Stimulated activated CD8-positive, alpha-beta memory T cell treated with anti-CD3 and anti-CD28 coated beads, Interleukin-12 subunit alpha, Interleukin-12 subunit beta, amount 100 ng/mL, for 1 hour (primary cell): Measurements from ENCODE around the gene KDM5A.
"Not testable (repeated sequence)": the region's sequence is repeated elsewhere in the genome, so short reads cannot be mapped to it uniquely, and the experiment has no call there.

ENCODE experiments used
- DNase-seq: peaks from one replicate; pipeline ENCODE4 v3.0.0-alpha.2; 2020; ENCODE audit warnings: low read depth

The KDM5A gene

DNA sequence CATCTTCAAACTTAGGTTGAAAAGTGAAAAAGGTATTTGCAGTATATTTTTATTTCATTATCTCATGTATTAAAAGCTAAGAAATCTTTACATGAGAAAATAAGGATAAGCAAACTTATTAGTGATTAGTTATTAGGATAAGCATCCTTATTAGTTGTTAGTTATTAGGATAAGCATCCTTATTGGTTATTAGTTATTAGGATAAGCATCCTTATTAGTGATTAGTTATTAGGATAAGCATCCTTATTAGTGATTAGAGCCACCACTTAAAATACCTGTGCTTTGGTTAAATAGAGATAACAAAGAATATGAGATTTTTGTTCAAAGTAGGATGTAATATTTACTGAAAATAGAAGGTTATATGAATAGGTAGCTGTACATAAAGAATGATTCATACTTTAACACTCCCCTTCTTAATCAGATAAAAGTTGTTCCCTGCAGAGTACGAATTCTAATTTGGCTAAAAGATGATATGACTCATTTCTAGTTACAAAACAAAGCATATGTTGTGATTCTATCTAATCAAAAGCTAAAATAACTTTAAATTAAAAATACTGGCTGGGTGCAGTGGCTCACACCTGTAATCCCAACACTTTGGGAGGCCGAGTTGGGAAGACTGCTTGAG is 56.4 kb downstream of the KDM5A start:
- DNase-seq = no peak

DNA sequence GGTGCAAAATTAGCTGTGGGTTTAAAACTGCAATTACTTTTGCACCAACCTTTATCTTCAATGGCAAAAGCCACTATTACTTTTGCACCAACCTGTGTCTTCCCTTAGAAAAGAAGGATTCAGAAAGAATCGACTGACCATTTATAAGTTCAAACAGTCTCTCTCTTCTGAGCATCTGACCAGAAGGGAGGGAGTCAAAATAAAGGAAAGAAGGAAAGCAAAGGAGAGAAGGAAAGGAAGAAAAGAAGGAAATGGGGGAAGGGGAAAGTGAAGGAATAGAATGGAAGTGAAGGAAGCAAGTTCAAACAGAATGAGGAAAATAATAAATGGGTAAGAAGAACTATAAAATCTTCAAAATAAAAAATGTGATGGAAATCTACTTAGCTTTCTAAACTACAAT is 57.8 kb downstream of the KDM5A start:
- DNase-seq = no peak

DNA sequence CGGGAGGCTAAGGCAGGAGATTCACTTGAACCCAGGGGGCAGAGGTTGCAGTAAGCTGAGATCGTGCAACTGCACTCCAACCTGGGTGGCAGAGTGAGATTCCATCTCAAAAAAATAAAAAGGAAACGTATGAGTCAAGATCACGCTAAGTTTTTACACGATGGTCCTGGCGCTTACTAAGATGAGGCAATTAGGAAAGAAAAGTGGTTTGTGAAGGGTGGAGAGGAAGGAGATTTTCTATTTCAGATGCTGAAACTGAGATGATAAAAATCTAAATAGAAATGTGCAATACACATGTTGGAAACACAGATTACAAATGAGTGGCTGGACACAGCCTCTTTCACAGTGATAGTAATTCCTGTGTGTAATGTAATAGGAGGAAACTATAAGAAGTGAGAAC is 63.2 kb downstream of the KDM5A start:
- no peak for DNase-seq

DNA sequence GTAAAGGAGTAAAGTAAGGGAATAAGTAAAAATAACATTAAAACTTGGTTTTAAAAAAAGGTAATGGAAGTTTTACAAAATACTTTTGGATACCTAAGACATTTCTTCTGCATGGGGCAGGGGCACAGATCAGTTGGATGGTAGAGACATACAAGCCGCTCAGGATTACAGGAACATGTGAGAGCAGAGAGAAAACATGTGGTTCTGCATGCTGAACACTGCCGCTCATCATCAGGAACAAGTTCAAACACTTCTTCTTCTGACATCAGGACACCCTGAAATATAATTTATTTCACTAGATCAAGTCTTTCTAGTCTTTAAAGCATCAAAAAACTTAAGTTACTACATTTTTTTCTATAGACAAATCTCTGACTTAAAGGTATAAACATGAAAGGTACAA is 65.6 kb downstream of the KDM5A start:
- no peak for DNase-seq

DNA sequence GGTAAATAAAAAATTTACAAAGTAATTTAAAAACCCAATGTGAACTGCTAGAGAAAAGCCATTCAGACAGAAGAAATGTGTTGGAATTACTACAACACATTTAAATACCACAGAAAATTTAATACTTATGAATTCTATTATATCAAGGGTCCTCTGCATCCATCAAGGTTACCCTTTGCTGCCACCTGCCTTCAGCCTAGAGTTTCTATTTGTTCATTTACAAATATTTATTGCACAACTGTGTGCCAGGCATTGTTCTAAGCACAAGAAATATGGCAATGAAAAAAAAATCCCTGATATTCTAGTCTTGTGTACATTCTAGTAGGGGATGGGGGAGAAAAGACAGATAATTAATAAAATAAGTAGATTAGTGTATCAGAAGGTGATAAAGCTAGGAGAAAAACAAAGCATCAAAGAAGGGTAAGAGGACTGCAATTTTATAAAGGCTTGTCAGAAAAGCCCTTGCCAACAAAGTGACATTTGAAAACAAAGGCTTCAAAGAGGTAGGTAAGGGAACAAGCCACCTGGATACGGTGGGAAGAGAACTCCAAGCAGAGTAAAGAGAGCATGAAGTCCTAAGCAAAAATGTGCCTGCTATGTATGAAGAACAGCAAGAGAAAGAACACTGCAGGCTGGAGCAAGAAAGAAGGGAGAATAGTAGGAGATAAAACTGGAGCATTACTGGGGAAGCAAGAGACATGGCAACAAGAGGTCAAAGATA is 67.4 kb downstream of the KDM5A start:
- no peak for DNase-seq

DNA sequence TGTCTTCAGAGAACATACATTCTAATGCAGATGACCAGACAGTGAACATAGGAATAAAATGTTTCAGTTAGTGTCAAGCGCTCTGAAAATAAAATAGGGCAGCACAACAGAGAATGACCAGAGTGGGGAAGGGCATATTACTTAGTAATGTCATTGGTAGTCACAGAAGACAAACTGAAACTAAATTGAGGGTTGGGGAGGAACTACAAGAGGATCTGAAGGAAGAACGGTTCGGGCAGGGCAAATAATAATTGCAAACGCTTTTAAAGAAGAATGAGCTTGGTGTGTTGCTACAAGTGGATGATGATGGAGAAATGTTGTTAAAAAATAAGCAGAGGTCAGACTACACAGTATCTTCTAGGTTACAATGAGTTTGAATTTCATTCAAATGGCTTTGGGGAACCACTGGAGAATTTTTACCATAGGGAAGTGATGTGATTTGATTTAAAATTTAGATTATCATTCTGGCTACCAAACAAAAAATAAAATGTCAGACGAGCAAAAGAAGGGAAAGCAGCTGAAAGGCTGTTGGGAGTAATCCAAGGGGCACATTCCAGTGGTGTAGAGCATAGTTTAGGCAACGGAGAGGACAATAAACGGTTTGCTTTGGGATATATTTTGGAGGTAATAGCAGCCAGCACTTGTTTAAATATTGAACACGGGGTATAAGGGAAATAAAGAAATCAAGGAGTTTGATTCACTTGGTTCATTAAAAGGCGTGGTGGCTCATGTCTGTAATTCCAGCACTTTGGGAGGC is 70.2 kb downstream of the KDM5A start:
- DNase-seq = no peak

DNA sequence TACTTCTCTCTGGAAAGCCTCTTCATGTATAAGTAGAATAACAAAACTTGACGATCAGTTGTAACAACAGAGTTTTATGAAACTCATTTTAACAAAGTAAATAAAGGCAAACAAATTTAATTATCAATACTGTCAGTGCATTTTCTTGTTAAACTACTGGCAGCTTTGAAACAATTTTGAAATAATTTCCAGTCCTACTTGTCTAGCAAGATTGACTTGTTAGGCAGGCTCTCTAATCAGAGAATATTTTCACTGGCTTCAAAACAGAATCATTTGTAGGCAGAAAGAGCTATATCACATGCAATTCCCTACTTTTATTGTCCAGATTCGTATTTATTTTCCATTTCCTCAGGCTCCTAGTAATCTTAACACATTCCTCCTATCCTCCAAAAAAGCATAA is 80.6 kb downstream of the KDM5A start:
- DNase-seq = no peak

DNA sequence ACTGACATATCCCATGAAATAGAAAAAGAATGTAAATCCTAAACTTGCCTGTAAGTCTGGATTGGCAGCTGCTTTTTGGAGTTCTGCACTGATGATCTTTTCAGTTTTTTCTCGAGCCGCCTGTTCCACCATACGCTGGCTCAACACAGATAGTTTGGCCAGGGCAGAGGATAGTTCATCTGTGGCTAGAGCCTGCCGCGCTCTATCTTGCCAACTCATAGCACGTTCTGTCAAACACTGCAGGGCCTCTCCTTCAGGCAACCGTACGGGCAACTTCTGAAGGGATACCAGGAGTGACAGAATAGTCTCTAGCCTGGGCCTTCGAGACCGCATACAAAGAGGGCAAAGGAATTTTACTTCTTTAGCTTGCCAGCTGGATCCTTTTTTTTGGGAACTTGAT is 81.7 kb downstream of the KDM5A start:
- no peak for DNase-seq

DNA sequence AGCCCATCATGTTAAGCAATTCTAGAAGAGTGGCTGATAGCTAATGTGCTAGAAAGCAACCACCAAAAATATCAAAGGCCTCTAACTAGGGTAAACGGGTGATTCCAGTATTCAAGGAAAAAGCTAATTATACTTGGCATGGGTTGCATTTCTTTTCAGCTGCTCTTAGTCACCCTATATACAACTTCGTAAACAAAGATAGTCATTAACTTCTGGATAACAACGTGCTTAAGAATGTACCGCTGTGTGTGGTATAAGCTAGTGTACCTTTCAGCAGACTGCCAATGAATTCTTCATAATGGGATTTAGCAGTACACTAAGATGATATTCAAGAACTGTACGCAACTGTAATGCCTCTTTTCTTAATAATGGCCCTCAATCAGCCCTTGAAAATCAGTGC is 84.3 kb downstream of the KDM5A start:
- no peak for DNase-seq

DNA sequence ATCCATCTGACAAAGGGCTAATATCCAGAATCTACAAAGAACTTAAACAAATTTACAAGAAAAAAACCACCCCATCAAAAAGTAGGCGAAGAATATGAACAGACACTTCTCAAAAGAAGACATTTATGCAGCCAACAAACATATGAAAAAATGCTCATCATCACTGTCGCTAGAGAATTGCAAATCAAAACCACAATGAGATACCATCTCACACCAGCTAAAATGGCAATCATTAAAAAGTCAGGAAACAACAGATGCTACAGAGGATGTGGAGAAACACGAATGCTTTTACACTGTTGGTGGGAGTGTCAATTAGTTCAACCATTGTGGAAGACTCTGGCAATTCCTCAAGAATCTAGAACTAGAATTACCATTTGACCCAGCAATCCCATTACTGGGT is 86.4 kb downstream of the KDM5A start:
- not testable (repeated sequence) for DNase-seq

DNA sequence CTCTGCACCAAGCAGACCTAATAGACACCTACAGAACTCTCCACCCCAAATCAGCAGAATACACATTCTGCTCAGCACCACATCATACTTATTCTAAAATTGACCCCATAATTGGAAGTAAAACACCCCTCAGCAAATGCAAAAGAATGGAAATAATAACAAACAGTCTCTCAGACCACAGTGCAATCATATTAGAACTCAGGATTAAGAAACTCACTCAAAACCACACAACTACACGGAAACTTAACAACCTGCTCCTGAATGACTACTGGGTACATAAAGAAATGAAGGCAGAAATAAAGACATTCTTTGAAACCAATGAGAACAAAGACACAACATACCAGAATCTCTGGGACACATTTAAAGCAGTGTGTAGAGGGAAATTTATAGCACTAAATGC is 89.0 kb downstream of the KDM5A start:
- DNase-seq = not testable (repeated sequence)

DNA sequence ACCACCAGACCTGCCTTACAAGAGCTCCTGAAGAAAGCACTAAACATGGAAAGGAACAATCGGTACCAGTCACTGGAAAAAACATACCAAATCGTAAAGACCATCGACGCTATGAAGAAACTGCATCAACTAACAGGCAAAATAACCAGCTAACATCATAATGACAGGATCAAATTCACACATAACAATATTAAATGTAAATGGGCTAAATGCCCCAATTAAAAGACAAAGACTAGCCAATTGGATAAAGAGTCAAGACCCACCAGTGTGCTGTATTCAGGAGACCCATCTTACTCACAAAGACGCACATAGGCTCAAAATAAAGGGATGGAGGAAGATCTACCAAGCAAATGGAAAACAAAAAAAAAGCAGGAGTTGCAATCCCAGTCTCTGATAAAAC is 89.6 kb downstream of the KDM5A start:
- not testable (repeated sequence) for DNase-seq

DNA sequence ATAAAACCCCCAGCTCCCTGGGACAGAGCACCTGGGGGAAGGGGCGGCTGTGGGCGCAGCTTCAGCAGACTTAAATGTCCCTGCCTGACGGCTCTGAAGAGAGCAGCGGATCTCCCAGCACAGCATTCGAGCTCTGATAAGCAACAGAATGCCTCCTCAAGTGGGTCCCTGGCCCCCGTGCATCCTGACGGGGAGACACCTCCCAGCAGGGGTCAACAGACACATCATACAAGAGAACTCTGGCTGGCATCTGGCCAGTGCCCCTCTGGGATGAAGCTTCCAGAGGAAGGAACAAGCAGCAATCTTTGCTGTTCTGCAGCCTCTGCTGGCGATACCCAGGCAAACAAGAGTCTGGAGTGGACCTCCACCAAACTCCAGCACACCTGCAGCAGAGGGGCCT is 91.1 kb downstream of the KDM5A start:
- DNase-seq = not testable (repeated sequence)

DNA sequence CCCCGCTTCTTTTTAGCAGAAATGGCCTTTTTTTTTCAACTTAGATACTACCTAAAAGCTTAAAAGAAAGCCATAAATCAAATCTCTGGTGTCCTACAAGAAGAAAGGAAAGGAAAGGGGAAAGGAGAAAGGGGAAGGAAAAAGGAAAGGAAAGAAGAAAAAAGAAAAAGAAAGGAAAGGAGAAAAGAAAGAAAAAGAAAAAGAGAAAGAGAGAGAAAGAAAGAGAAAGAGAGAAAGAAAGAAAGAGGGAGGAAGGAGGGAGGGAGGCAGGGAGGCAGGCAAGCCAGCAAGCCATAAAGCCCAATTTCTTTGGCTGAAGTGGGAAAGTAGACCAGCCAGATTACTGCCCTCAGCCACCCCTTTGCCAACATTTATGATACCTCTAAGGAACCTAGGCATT is 94.0 kb downstream of the KDM5A start:
- DNase-seq = no peak

DNA sequence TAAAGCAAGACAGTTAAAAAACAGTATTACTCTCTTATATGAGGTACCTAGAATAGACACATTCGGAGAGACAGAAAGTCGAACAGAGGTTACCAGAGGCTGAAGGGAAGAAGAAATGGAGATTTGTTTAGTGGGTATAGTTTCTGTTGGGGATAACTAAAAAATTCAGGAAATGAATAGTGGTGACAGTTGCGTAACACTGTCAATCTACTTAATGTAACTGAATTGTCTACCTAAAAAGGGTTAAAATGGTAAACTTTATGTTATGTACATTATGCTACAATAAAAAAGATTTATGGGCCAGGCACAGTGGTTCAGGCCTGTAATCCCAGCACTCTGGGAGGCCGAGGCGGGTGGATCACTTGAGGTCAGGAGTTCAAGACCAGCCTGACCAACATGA is 95.9 kb downstream of the KDM5A start:
- DNase-seq = no peak

DNA sequence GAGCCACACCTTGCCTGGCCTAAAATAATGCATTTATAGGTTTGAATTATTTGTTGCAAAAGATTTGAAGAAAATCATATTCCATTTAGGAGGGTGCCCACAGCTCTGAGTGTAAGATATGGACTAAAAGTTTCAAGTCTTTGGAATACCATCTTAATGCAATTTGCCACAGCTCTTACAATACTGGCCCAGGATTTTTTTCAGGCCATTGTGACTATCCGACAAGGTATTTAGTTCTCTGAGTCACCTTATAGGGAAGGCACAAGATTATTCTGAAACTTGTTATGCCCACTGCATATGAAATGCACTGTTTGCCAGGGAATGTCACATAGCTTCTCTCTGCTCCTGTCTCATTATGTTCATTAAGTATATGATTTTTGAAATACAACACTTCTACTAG is 96.9 kb downstream of the KDM5A start:
- DNase-seq = no peak

DNA sequence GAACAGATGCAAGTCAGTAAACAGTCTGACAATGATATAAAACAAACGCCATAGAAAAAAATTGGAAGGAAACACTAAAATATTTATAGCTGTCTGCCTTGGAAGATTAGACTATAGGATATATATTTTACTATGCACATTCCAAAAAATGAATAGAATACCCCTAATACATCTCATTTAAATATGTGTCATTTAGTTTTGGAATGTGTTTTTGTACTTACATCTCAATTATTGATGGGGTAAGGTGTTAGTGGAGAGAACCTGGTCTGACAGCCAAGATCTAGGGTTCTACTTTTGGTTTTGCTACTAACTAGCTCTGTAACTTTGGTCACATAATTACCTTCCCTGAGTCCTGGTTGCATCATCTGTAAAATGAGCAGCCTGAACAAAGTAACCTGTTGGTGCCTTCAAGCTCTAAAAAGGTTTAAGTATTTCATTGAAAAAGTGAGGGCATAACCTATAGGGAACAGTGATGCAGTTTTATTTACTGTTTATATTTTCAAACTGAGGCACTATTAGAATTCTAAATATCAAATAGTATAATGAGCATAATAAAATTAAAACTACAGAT is 97.9 kb downstream of the KDM5A start:
- DNase-seq = no peak

DNA sequence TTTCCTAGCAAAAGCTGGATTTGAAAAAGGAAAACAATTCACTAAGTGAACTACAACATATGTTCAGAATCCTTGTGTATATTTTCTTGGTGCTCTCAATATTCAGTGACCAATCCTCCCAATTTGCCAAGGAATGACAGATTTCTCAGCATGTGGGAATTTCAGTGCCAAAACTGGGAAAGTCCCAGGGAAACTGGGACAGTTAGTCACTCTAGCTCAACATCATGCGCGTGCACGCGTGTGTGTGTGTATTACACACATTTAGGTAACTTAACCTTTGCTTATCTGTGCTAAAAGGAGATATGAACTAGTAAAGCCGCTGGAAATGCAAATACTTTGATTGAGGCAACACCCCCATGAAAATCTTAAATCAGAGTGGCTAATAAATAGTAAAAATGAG is 100.4 kb downstream of the KDM5A start:
- no peak for DNase-seq

DNA sequence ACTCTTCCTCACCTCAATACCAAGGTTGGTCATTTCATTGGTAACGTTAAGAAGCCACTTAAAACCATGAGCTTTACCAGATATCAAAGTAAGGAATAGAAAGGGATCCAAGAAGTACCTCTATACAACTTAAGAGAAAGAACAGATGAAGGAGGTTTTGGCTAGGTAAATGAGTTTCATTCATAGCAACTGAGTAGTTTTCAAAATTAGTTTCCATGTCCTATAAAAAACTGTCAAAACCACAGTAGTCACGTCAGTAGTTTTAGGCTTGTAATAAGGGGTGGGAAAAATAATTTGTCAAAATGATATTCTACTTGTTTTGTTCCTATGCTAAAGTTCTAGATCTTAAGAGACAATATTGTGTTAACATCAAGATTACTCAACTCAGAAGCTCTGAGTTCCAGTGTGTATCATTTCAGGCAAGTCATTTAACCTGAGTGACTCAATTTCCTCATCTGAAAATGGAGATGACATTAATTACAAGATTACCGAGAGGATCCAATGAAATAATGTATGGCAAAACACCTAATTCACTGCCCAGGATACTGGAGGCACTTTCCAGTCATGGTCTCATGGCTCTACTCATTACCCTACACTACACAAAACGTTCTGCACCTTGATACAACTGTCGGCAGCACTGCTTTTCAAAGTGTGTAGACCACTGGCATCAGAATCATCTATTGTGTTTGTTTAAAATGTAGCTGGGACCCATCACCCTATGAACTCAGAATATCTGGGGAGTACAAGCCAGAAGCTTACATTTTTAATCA is 102.4 kb downstream of the KDM5A start:
- DNase-seq = no peak

DNA sequence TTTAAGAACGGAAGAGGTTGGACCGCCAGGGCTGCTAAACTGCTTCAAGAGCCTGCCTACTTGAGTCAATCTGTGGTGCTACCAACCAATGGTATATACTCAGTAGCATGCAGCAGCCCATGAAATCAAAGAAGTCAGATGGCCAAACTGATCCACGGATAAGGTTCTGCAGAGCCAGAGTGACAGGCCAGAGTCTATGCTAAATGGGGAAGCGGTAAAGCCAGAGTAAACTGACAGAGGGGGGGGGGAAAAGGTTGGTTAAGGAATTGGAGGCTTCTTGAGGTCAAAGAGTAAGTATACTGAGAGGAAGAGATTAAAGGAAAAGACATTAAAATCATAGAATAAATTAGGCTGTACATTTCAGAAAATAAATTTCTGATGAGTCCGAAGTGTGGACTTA is 111.1 kb downstream of the KDM5A start:
- DNase-seq = no peak

DNA sequence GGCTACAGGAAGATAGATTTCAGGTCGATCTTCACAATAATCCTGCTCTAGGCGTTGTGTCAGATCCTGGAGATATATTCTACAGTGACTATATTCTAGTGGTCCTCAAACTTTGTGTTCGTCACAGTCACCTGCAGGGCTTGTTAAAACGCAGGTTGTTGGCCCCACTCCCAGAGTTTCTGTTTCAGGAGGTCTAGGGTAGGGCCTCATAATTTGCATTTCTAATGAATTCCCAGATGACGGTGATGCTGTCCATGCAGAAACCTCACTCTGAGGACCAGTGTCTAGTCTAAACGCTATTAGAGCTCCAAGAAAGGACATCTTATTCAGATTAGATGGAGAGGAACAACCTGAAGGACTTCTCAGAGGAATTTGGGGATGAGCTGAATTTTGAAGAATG is 113.3 kb downstream of the KDM5A start:
- DNase-seq = no peak

DNA sequence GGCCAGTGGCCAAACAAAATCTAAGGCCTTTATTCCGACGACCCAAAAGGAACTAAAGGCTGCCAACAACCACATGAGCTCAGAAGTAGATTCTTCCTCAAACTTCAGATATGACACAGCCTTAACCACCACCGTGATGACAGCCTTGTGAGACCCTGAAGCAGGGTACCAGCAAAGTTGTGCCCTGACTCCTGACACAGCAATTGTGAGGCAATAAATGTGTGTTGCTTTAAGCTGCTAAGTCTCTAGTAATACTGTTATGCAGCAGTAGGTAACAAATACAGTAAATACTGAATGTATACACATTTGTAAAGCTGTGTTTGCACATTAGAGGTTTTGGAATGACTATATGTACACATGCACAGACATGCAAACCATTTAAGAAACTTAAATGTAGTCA is 115.7 kb downstream of the KDM5A start:
- DNase-seq = no peak
